Activated T-helper 1 cell treated with anti-CD3 and anti-CD28 coated beads, Interleukin-2, amount 50 U/mL, for 16 hours (primary cell): ENCODE data around the gene NCK2.
"Not testable (repeated sequence)": the region's sequence is repeated elsewhere in the genome, so short reads cannot be mapped to it uniquely, and the experiment has no call there.

Experiments used
- DNase-seq, 2 donors: peaks; one replicate each; pipeline ENCODE4 v3.0.0-alpha.2; 2020; ENCODE audit warnings: low read depth in 1 of 2, low spot score in 1 of 2

NCK2 gene

DNA sequence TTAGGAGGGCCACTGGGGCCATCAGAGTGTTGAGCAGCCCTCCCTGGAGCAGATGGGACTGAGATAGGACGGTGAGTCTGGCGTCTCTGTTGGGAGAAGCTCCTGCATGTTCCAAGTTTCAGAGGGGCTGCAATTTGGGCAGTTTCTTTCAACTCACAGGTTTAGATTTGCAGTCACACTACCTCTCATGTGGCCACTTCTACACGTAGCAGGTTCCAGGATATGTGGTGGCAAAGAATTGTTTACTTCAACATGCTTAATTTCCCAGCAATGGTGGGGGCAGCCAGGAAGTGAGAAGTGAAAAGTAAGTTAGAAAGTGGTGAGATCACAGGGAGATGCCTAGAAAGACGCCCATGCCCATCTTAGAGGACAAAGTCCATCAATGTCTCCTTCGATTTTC lies 9.3 kb downstream of the NCK2 start:
- no peak for DNase-seq

- DNase-seq, result no peak
These were observed 10.3 kb downstream of the NCK2 start for GRCh38 chr2:105754994-105755393.

DNA sequence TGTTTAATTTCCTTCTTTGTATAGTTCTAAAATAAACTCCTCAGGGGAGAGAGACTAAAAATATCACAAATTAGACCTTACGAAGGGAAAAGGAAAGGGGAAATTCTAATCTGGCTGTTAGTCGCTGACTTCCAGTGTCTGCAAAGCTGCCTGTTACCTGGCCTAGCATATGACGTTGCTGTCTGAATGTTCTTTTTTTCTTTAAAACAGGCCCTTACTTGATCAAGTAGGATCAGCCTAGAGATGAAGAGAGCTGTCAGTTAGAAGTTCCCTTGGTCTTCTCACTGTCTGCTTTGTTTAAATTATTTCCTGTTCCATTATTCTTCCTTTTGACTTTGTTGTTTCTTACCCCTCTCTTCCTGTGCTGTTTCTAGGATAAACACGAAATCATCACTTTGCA lies 11.2 kb downstream of the NCK2 start:
- no peak for DNase-seq

DNA sequence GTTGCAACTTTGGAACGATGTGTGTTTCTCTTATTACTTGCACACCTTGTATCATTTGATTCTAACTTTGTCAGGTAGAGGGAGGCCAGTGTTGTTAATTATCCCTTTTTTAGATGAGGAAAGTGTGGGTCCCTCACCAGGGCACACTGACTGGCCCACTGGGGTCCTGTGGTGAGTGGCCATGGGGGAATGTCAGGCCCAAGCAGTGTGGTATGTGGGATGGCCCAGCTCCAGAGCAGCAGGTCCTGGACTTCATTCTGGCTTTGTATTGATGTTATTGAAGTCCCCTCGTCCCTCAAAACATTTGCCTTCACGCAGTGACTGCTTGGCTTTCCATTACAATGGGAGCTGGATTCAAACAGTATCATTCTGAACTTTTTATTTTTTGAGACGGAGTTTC lies 11.7 kb downstream of the NCK2 start:
- no peak for DNase-seq

GRCh38 chr2:105756865-105757264 lies 12.2 kb downstream of the NCK2 start:
- DNase-seq, result not testable (repeated sequence)

- DNase-seq, result no peak
These were observed 12.7 kb downstream of the NCK2 start for GRCh38 chr2:105757433-105757832.

DNA sequence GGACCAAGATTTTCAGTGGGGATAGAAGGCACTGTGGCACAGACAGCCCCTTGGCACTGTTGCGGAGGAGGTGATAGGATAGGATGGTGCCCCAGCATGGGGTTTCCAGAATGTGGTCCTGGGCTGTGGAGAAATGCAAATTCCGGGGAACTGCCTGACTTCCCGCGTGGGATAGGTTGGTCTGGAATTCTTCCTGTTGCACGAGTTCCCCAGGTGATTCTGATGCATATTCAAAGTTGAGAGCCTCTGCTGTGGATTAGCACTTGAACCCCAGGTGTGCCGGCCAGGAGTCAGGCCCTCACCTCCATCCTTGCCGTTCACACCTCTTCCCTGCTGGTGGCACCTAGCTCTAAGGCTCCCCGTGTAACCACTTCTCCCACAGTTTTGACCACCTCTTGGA lies 15.5 kb downstream of the NCK2 start:
- no peak for DNase-seq

DNA sequence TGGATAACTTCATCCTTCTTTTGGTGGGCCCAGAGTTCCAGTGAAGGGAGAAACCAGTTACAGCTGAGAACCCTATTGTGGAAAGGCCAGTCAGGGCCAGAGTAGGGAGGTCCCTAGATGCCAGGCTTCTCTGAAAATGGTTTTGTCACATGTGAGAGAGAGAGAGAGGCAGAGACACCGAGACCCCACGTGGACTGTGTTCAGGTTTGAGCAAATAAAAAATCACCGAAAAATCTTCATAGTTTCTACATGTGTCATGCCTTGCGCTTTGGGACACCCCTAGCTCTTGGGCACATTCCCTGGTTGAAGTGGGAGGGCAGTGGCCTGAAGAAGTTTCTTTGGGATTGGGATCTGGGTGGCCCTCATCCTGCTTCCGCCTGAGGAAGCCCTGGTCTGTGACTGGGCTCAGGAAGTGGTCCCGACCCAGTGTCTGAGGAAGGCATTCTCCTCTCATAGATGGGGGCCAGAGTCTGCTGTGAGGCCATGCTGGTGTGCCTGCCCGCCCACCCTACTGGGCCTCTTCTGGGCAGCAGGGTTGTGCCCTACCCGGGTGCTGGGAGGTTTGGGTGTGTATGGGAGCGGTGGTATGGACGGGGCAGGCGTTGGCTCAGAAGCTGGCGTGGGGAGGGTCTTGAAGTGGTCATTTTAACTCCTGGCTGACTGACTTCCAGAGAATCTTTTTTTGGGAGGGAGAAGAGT lies 16.1 kb downstream of the NCK2 start:
- DNase-seq, result no peak

- no peak for DNase-seq
These were observed 17.3 kb downstream of the NCK2 start for GRCh38 chr2:105761931-105762515.

DNA sequence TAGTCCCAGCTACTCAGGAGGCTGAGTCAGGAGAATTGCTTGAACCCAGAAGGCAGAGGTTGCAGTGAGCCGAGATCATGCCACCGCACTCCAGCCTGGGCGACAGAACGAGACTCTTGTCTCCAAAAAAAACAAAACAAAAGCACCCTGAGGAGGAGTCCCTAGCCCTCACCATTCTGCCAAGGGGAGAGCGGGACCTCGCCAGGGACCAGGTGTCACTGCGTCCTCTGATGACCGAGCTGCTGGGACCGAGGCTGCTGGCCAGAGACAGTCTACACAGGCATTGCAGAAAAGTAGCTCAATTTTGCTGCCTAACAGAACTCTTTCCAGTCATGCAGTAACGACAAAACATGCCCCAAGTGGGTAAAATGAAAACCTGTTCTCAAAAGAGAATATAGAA lies 18.4 kb downstream of the NCK2 start:
- no peak for DNase-seq

GRCh38 chr2:105764059-105764458 lies 19.3 kb downstream of the NCK2 start:
- no peak for DNase-seq

GRCh38 chr2:105765415-105766299 lies 20.9 kb downstream of the NCK2 start:
- DNase-seq, result no peak

DNA sequence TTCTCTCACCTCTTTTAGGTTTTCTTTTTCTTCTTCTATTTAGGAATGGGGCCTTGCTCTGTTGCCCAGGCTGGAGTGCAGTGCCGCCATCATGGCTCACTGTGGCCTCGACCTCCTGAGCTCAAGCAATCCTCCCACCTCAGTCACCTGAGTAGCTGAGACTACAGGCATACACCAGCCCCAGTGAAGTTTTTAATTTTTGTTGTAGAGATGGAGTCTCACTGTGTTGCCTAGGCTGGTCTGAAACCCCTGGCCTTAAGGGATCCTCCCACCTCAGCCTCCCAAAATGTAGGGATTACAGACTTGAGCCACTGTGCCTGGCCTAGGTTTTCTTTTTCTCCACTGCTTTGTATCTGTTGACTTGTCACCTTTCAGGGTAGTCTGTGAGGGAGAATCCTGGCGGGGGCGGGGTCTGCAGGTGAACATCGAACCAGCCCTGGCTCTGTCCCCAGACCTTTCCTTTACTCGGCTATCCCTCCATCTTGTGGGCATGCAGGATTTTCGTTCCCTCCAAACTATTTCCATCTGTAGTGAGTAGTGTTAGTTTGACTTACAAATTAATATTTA lies 21.7 kb downstream of the NCK2 start:
- DNase-seq, result no peak

DNA sequence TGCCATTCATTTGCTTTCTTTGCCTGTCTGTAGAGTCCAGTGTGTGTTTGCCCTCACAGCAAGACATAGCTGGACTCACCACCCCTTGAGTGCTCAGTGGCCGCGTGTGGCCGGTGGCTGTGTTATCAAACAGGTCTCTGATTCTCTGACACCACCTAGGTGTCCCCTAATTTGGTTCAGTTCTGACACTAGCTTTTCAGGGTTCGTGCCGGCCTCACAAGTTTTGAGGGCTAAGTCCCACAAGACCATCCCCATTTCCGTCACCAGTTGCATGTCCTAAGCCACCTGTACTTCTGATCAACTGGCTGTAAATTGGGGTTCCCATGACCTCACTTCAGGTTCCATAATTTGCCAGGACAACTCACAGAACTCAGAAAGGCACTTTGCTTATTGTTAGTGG lies 23.5 kb downstream of the NCK2 start:
- no peak for DNase-seq

DNA sequence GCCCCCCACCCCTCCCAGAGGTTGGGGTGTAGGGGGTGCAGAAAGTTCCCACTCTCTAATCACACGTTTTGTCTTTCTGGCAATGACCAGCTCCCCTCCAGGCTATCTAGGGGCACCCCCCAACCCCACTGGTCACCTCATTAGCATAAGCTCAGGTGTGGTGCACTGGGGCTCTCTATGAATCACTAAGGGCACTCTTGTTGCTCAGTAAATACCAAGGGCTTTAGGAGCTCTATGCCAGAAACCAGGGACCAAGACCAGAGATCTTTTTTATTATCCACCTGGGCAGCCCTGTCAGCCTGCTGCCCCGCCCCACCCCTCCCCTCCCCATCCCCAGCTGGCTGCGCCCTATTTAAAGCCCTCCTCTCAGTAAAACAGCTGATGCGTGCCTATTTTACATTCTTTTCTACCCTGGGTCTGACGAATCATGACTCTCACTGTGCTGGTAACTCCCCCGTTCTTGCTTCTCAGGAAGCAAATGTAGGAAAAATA lies 24.3 kb downstream of the NCK2 start:
- DNase-seq, result no peak

GRCh38 chr2:105769504-105769903 lies 24.8 kb downstream of the NCK2 start:
- DNase-seq, result no peak

GRCh38 chr2:105770149-105770548 lies 25.4 kb downstream of the NCK2 start:
- DNase-seq, result no peak

GRCh38 chr2:105771291-105771690 lies 26.6 kb downstream of the NCK2 start:
- DNase-seq, result not testable (repeated sequence)

DNA sequence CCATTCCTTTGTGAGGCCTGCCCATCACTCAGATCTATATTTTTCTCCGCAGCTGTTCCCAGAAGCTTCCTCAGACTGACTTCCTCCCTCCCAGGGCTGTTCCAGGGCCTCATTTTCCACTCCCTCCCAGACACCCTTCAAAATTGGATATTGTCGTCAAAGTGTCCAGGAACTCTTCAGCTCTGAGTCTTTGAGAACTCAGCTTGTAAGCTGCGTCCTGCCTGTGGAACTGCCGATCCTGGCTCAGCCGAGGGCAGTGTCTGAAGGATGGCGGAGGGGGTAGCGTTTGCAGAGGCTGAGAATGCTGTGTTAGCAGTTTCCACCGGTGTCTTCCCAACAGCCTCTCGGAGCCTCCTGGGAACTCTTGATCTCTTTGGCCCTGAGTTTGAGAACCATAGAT lies 27.1 kb downstream of the NCK2 start:
- no peak for DNase-seq

DNA sequence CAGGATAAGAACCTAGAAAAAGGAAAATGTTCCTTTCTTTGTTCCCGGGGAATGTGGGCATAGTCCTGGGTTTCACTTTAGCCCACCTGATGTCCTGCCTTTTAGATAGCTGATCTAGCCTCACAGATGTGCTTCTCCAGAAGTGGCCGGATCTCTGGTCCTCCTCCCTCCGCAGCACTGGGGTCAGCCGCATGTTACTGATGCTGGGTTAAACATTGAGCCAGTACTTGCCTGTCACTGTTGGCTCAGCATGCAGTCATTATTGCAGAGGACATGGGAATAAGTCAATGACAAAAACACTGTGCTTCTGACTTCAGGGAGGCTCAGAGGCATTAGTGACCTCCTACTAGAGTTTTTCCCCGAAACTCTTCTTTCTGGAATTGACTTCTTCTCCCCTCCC lies 27.6 kb downstream of the NCK2 start:
- no peak for DNase-seq

DNA sequence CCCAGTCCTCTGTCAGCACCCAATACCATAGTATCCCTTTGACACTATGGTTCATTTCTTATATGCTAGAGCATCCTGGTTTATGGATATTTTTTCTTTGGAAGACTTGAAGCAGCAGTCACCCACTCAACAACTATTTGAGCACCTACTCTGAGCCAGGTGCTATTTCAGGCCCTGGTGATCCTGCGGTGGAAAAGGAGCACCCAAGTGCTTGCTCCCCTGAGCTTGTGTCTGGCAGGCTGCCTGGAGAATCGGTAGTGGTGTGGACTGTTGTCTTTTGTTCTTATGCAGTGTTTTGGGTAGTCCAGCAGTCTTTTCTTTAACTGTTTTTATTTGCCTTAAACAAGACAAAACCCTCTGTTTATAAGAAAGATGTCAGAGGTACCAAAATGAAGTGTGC lies 28.9 kb downstream of the NCK2 start:
- no peak for DNase-seq
